ENCODE measurements around the gene SPTSSA. TPM values are rescaled to one million over a fixed set of nuclear protein-coding genes. Genes with fewer than 3 reads are reported as not detected.

The SPTSSA gene
- polyA plus RNA-seq, 1 of the 3 experiments (the other 2 are of a cell fraction): 39.5 TPM

DNA sequence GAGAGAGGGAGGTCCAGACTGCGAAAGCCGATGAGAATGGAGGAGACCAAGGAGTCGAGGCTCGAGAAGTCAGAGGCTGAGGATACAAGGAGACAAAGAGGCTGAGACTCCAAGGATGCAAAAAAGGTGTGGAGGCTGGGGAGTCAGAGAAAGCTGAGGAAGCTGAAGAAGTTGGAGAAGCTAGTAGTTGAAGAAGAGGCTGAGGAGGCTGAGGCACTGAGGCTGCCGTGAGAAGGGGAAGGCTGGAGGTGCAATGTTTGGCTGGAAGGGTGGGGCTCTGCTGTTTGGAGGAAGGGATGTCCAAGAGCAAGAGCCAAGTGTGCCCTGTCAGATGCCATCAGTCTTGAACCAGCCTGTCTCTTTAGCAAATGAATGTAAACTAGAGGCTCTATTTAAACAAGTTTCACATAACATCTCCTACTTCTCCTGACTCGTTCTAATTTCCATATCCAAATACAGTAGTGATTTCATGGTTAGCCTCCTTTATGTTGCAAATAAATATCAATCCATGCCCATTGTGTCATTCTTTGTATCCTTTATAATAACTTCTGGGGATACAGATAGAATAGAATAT, 10.8 kb upstream of the SPTSSA start:
- POLR2A ChIA-PET: no interaction called here
- H3K9me2 ChIP-seq: no peaks in the 10 kb centered on the region
- H3K27me3 ChIP-seq (ENCODE audit: insufficient read depth): no peaks in the 10 kb centered on the region
- no peak overlapping the region for H3K27ac ChIP-seq (ENCODE audit: low read depth in 2 of 2, low read length in 1 of 2)
- H3K4me3 ChIP-seq (ENCODE audit: low read depth in 2 of 2, low read length in 1 of 2): no peak overlapping the region
- no peak overlapping the region for H3K9ac ChIP-seq
- peaks cover 0 to 3% of the 10 kb centered on the region in 2 experiments; a peak in 1 of 4 replicates for H3K4me1 ChIP-seq (ENCODE audit: control insufficient read depth in 1 of 2, insufficient read depth in 2 of 2, low read depth in 1 of 2, low read length in 1 of 2)
- no peak for TF ChIP-seq ELF1 (IDR thresholded peaks at IDR 0.05)
- no peak for TF ChIP-seq POLR2AphosphoS5 (IDR thresholded peaks at IDR 0.05; ENCODE audit: low read depth, low read length)
- no peak for TF ChIP-seq TCF12 (IDR thresholded peaks at IDR 0.05)
- TF ChIP-seq, protein P1, sequence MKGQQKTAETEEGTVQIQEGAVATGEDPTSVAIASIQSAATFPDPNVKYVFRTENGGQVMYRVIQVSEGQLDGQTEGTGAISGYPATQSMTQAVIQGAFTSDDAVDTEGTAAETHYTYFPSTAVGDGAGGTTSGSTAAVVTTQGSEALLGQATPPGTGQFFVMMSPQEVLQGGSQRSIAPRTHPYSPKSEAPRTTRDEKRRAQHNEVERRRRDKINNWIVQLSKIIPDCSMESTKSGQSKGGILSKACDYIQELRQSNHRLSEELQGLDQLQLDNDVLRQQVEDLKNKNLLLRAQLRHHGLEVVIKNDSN (IDR thresholded peaks at IDR 0.05; ENCODE audit: borderline replicate concordance, low read depth): no peak
- no peak for TF ChIP-seq JUND (IDR thresholded peaks at IDR 0.05)
- TF ChIP-seq NRF1 (IDR thresholded peaks at IDR 0.05; ENCODE audit: low read depth, low read length): no peak
- TF ChIP-seq, protein P2, sequence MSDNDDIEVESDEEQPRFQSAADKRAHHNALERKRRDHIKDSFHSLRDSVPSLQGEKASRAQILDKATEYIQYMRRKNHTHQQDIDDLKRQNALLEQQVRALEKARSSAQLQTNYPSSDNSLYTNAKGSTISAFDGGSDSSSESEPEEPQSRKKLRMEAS (IDR thresholded peaks at IDR 0.05; ENCODE audit: low read depth): no peak
- no peak for TF ChIP-seq EP300 (IDR thresholded peaks at IDR 0.05; ENCODE audit: borderline replicate concordance in 1 of 2, low read depth in 1 of 2, low read length in 1 of 2)
- TF ChIP-seq YY1 (IDR thresholded peaks at IDR 0.05; ENCODE audit: low read depth): no peak
- CTCF ChIA-PET: interaction anchor here (1.5 kb wide), 1 partner anchor 25 kb away, joined by 5 read pairs; no protein-coding TSS in a partner anchor
- no peak for DNase-seq
- H3K9me3 ChIP-seq: no peaks in the 10 kb centered on the region
- H3K36me3 ChIP-seq (replicated peaks in 1 of 2; ENCODE audit: control insufficient read depth in 1 of 2, insufficient read depth in 2 of 2, low read length in 1 of 2): no peaks in the 10 kb centered on the region
- H3K4me2 ChIP-seq: no peak overlapping the region
- 87% methylated on average over 6 of the region's 6 CpGs for WGBS (ENCODE audit: low lambda C conversion rate)
- H2AFZ ChIP-seq (ENCODE audit: low read depth): no peak overlapping the region
- H4K20me1 ChIP-seq (ENCODE audit: insufficient read depth): no peaks in the 10 kb centered on the region
- H3F3A ChIP-seq (replicated peaks; ENCODE audit: insufficient read depth): peaks cover 4% of the 10 kb centered on the region
- H3K79me2 ChIP-seq (ENCODE audit: insufficient read depth): no peaks in the 10 kb centered on the region

DNA sequence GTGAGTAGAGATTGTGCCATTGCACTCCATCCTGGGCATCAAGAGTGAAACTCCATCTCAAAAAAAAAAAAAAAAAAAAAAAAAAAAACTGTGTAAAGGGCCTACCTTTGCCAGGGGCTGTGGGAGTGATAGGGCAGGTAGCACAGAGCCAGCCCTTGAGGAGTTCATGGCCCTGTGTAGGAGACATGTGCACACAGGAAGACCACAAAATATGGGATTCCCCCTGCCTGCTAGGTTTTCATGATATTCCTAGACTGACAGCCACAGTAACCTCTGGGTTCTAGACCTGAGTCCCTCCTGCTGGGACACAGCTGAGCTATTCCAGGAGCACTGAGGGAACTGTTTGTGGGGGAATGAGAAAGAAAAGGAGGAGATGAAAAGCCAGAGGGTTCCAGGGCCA, 8.3 kb upstream of the SPTSSA start:
- Histone ChIP-seq H3K4me2 (no peak overlapping the region), H3K36me3 (replicated peaks in 1 of 2; ENCODE audit: control insufficient read depth in 1 of 2, insufficient read depth in 2 of 2, low read length in 1 of 2) (no peaks in the 10 kb centered on the region), H3K9me3 (no peaks in the 10 kb centered on the region), H3K4me1 (ENCODE audit: control insufficient read depth in 1 of 2, insufficient read depth in 2 of 2, low read depth in 1 of 2, low read length in 1 of 2) (peaks cover 3% of the 10 kb centered on the region in 2 experiments; a peak in 2 of 4 replicates), H3K4me3 (ENCODE audit: low read depth in 2 of 2, low read length in 1 of 2) (no peak overlapping the region), H3K9ac (no peak overlapping the region), H3K9me2 (no peaks in the 10 kb centered on the region), H4K20me1 (ENCODE audit: insufficient read depth) (no peaks in the 10 kb centered on the region), H3K79me2 (ENCODE audit: insufficient read depth) (no peaks in the 10 kb centered on the region), H3K27ac (ENCODE audit: low read depth in 2 of 2, low read length in 1 of 2) (no peak overlapping the region), H3F3A (replicated peaks; ENCODE audit: insufficient read depth) (peaks cover 4% of the 10 kb centered on the region), H3K27me3 (ENCODE audit: insufficient read depth) (no peaks in the 10 kb centered on the region), H2AFZ (ENCODE audit: low read depth) (no peak overlapping the region)
- ChIA-PET POLR2A (no interaction called here), CTCF (interaction anchor here (0.6 kb wide), 1 partner anchor 147 kb away, joined by 3 read pairs; no protein-coding TSS in a partner anchor)
- no peak for DNase-seq
- TF ChIP-seq EP300 (IDR thresholded peaks at IDR 0.05; ENCODE audit: borderline replicate concordance in 1 of 2, low read depth in 1 of 2, low read length in 1 of 2) (no peak), RFX5 (IDR thresholded peaks at IDR 0.05; ENCODE audit: low read length) (no peak), FOXJ3 (CRISPR knock-in tag; IDR thresholded peaks at IDR 0.05) (no peak), TCF12 (IDR thresholded peaks at IDR 0.05) (no peak)
- TF ChIP-seq, protein P3, sequence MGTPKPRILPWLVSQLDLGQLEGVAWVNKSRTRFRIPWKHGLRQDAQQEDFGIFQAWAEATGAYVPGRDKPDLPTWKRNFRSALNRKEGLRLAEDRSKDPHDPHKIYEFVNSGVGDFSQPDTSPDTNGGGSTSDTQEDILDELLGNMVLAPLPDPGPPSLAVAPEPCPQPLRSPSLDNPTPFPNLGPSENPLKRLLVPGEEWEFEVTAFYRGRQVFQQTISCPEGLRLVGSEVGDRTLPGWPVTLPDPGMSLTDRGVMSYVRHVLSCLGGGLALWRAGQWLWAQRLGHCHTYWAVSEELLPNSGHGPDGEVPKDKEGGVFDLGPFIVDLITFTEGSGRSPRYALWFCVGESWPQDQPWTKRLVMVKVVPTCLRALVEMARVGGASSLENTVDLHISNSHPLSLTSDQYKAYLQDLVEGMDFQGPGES (IDR thresholded peaks at IDR 0.05; ENCODE audit: low read depth, low read length): no peak
- TF ChIP-seq, protein P2 (IDR thresholded peaks at IDR 0.05; ENCODE audit: low read depth): no peak

Data from SK-N-SH (cell line).